Measurements from ENCODE around the gene ZC3H18. TPM values are rescaled to one million over a fixed set of nuclear protein-coding genes. Genes with fewer than 3 reads are reported as not detected.

The ZC3H18 gene
- total RNA-seq, 2 donors from 2014 or later = 7.9 to 10.0 TPM

GRCh38 chr16:88643644-88643932, 73.4 kb downstream of the ZC3H18 start:
- Histone ChIP-seq H3K36me3 (no peaks in the 10 kb centered on the region), H3K9me3 (no peaks in the 10 kb centered on the region), H3K4me3 (no peak overlapping the region), H3K27me3 (peaks cover 5 to 11% of the 10 kb centered on the region in 2 donors), H3K27ac (no peak overlapping the region), H3K4me1 (peaks cover 0 to 5% of the 10 kb centered on the region in 2 donors)
- no peak for DNase-seq (ENCODE audit: low spot score)
- no peak for TF ChIP-seq CTCF (IDR thresholded peaks at IDR 0.05)

- Histone ChIP-seq H3K27me3 (no peaks in the 10 kb centered on the region), H3K27ac (no peak overlapping the region), H3K4me1 (peaks cover 0 to 14% of the 10 kb centered on the region in 2 donors), H3K36me3 (no peaks in the 10 kb centered on the region), H3K9me3 (no peaks in the 10 kb centered on the region), H3K4me3 (no peak overlapping the region)
- TF ChIP-seq CTCF (IDR thresholded peaks at IDR 0.05) = no peak
- no peak for DNase-seq (ENCODE audit: low spot score)
Observed at GRCh38 chr16:88645455-88645854, 75.3 kb downstream of the ZC3H18 start.

- Histone ChIP-seq H3K36me3 (no peaks in the 10 kb centered on the region), H3K9me3 (no peaks in the 10 kb centered on the region), H3K4me3 (no peak overlapping the region), H3K27ac (no peak overlapping the region), H3K27me3 (no peaks in the 10 kb centered on the region), H3K4me1 (peaks cover 0 to 17% of the 10 kb centered on the region in 2 donors)
- no peak for DNase-seq (ENCODE audit: low spot score)
- TF ChIP-seq CTCF (IDR thresholded peaks at IDR 0.05) = no peak
Observed at GRCh38 chr16:88645941-88646340, 75.7 kb downstream of the ZC3H18 start.

GRCh38 chr16:88646345-88647034, 76.3 kb downstream of the ZC3H18 start:
- DNase-seq (ENCODE audit: low spot score) = no peak
- H3K4me3 ChIP-seq = no peak overlapping the region
- no peaks in the 10 kb centered on the region for H3K9me3 ChIP-seq
- no peak for TF ChIP-seq CTCF (IDR thresholded peaks at IDR 0.05)
- no peaks in the 10 kb centered on the region for H3K27me3 ChIP-seq
- no peak overlapping the region for H3K27ac ChIP-seq
- H3K4me1 ChIP-seq = peaks cover 0 to 23% of the 10 kb centered on the region in 2 donors
- no peaks in the 10 kb centered on the region for H3K36me3 ChIP-seq

GRCh38 chr16:88647178-88648070, 77.2 kb downstream of the ZC3H18 start:
- no peak for TF ChIP-seq CTCF (IDR thresholded peaks at IDR 0.05)
- Histone ChIP-seq H3K27me3 (no peaks in the 10 kb centered on the region), H3K27ac (no peak overlapping the region), H3K4me3 (no peak overlapping the region), H3K4me1 (peaks cover 0 to 29% of the 10 kb centered on the region in 2 donors), H3K9me3 (no peaks in the 10 kb centered on the region), H3K36me3 (no peaks in the 10 kb centered on the region)
- DNase-seq (ENCODE audit: low spot score) = no peak

Measured in right atrium auricular region (tissue), 2 donors.